Measurements from ENCODE around the gene SSTR3. TPM values are rescaled to one million over a fixed set of nuclear protein-coding genes. Genes with fewer than 3 reads are reported as not detected.

Gene SSTR3
- total RNA-seq, 2 experiments from 2014 or later: 0.25 to 0.30 TPM

DNA sequence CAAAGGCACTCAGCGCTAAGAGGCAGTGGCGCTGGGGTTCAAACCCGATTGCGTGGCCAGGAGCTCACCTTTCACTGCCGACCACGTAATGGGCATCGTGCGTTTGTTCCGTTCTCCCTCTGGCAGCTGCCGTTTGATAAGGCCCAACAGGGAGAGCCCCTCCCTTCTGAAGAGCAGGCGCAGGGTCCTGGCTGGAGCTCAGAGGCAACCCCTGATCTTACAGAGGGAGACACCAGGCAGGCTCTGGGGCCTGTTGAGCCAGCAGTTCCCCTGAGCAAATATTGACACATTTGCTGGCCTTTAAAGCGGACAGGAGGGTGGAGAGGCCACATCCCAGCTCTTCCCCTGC lies 12.5 kb downstream of the SSTR3 start:
- Histone ChIP-seq H3K4me2 (ENCODE audit: low read length) (peak overlapping the region; percentile 58), H3K4me3 (ENCODE audit: low read depth, low read length, poor library complexity, severe bottlenecking) (peak overlapping the region; percentile 36), H4K20me1 (ENCODE audit: insufficient read depth, low read length) (no peaks in the 10 kb centered on the region), H3K27ac (ENCODE audit: low read depth, low read length, poor library complexity, severe bottlenecking) (peak overlapping the region; percentile 38), H3K36me3 (ENCODE audit: insufficient read depth, low read length) (no peaks in the 10 kb centered on the region), H2AFZ (ENCODE audit: low read length) (peak overlapping the region; percentile 84), H3K9me3 (ENCODE audit: low read length) (no peaks in the 10 kb centered on the region), H3K9me2 (ENCODE audit: insufficient read depth, low read length) (no peaks in the 10 kb centered on the region), H3K79me2 (ENCODE audit: insufficient read depth, low read depth, low read length) (no peaks in the 10 kb centered on the region), H3K4me1 (ENCODE audit: insufficient read depth, low read length, poor library complexity, severe bottlenecking) (peaks cover 33% of the 10 kb centered on the region)
- DNase-seq (ENCODE audit: low spot score): no peak
- no peak for TF ChIP-seq EZH2phosphoT487 (IDR thresholded peaks at IDR 0.05; ENCODE audit: borderline replicate concordance, low read depth, low read length)
- TF ChIP-seq, protein P1, sequence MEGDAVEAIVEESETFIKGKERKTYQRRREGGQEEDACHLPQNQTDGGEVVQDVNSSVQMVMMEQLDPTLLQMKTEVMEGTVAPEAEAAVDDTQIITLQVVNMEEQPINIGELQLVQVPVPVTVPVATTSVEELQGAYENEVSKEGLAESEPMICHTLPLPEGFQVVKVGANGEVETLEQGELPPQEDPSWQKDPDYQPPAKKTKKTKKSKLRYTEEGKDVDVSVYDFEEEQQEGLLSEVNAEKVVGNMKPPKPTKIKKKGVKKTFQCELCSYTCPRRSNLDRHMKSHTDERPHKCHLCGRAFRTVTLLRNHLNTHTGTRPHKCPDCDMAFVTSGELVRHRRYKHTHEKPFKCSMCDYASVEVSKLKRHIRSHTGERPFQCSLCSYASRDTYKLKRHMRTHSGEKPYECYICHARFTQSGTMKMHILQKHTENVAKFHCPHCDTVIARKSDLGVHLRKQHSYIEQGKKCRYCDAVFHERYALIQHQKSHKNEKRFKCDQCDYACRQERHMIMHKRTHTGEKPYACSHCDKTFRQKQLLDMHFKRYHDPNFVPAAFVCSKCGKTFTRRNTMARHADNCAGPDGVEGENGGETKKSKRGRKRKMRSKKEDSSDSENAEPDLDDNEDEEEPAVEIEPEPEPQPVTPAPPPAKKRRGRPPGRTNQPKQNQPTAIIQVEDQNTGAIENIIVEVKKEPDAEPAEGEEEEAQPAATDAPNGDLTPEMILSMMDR (conservative IDR thresholded peaks at IDR 0.05; ENCODE audit: low read length): no peak
- intact Hi-C loops (cut with micrococcal nuclease; ENCODE audit: unreplicated experiment): loop anchor here (1.0 to 2.0 kb wide), 2 partner anchors 43 to 121 kb away; no protein-coding TSS in a partner anchor
- TSS peak; percentile 79 for BruUV-seq (replicated peaks)
- ChIA-PET CTCF (ENCODE audit: unreplicated experiment) (interaction anchor here (0.6 to 1.4 kb wide), 8 partner anchors 25 to 409 kb away, joined by 3 to 7 read pairs (median 4); no protein-coding TSS in a partner anchor), POLR2A (interaction anchor here (0.7 to 1.9 kb wide), 7 partner anchors 16 to 664 kb away, joined by 3 to 6 read pairs (median 5); partner anchors contain the start of gene RAC2)

DNA sequence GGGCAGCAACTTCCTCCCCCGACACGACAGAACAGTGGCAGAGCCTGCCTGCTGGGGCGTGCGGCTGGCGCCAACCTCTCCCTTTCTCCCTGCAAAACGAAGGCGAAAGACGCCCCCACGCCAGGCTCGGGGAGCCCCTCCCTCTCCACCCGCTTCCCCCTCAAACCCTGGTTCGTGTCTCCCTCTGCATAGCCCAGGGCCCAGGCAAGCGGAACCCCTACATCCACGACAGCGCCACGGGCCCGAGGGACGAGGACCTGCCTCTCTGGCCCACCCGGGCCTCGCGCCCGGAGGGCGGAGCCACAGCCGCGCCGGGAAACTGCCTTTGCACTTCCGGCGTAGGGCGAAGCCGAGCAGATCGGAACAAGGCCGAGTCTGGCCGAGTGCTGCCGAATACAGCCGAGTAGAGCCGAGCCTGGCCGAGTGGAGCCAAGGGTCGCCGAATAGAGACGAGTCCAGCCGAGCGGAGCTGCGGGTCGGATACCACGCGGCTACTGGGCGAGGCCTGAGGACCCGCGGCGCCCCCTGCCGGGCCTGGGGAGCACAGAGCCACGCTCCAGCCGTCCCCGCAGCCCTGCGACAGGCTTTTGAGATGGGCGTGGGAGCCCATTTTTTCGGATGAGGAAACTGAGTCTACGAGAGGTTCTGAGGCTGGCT lies 13.0 kb downstream of the SSTR3 start:
- no peaks in the 10 kb centered on the region for H3K36me3 ChIP-seq (ENCODE audit: insufficient read depth, low read length)
- no peaks in the 10 kb centered on the region for H3K9me2 ChIP-seq (ENCODE audit: insufficient read depth, low read length)
- no peaks in the 10 kb centered on the region for H4K20me1 ChIP-seq (ENCODE audit: insufficient read depth, low read length)
- H3K4me2 ChIP-seq (ENCODE audit: low read length): peak overlapping the region; percentile 99
- DNase-seq (ENCODE audit: low spot score): peak; percentile 99
- peaks cover 33% of the 10 kb centered on the region for H3K4me1 ChIP-seq (ENCODE audit: insufficient read depth, low read length, poor library complexity, severe bottlenecking)
- BruUV-seq (replicated peaks): no TSS peak
- ChIA-PET CTCF (ENCODE audit: unreplicated experiment) (interaction anchor here (0.6 to 1.4 kb wide), 7 partner anchors 25 to 81 kb away, joined by 3 to 7 read pairs (median 4); no protein-coding TSS in a partner anchor), POLR2A (interaction anchor here (0.7 to 1.9 kb wide), 6 partner anchors 17 to 664 kb away, joined by 3 to 6 read pairs (median 5); partner anchors contain the start of gene RAC2)
- no peaks in the 10 kb centered on the region for H3K79me2 ChIP-seq (ENCODE audit: insufficient read depth, low read depth, low read length)
- intact Hi-C loops (cut with micrococcal nuclease; ENCODE audit: unreplicated experiment): loop anchor here (1.0 to 2.0 kb wide), 2 partner anchors 43 to 120 kb away; no protein-coding TSS in a partner anchor
- H3K27ac ChIP-seq (ENCODE audit: low read depth, low read length, poor library complexity, severe bottlenecking): peak overlapping the region; percentile 86
- H3K9me3 ChIP-seq (ENCODE audit: low read length): no peaks in the 10 kb centered on the region
- peak overlapping the region; percentile 80 for H3K4me3 ChIP-seq (ENCODE audit: low read depth, low read length, poor library complexity, severe bottlenecking)
- H2AFZ ChIP-seq (ENCODE audit: low read length): peak overlapping the region; percentile 84
- TF ChIP-seq EZH2phosphoT487 (IDR thresholded peaks at IDR 0.05; ENCODE audit: borderline replicate concordance, low read depth, low read length): no peak
- TF ChIP-seq, protein P1 (conservative IDR thresholded peaks at IDR 0.05; ENCODE audit: low read length): peak; percentile 83

All from OCI-LY7 (cell line).